Gastrocnemius medialis (tissue), 4 donors: ENCODE data around the gene OR2V2.

ENCODE experiments used
- CTCF ChIP-seq, 5 experiments: fragments of 450-650 bp in 3 of 5; fragments of 200-600 bp in 2 of 5; sonication (generic) in 2 of 5; IDR thresholded peaks in 4 of 5; conservative IDR thresholded peaks in 1 of 5; 1 replicate in 4 of 5; 2 replicates in 1 of 5; pipeline ENCODE4 v1.5.1; 2016 to 2019; ENCODE audit warnings: antibody characterized with exemption in 5 of 5, mild to moderate bottlenecking in 3 of 5, moderate library complexity in 3 of 5
- POLR2A ChIP-seq, 2 donors: fragments of 450-650 bp; IDR thresholded peaks; one replicate each; pipeline ENCODE4 v1.6.1; 2017; ENCODE audit warnings: antibody characterized with exemption in 2 of 2, mild to moderate bottlenecking in 2 of 2, moderate library complexity in 2 of 2

- TF ChIP-seq POLR2A (IDR thresholded peaks at IDR 0.05) = no peak
- no peak for TF ChIP-seq CTCF (IDR thresholded peaks at IDR 0.05 in 4 of 5, conservative IDR thresholded peaks at IDR 0.05 in 1 of 5)
Measured at GRCh38 chr5:181145133-181145532, 2.3 kb upstream of the OR2V2 start.
